HL-60 (cell line): Measurements from ENCODE around the gene CCDC89.

Experiments used
- DNase-seq, 2 experiments: peaks; one replicate each; pipeline ENCODE4 v3.0.0-alpha.2; 2010 to 2020; ENCODE audit warnings: low read depth in 1 of 2, low spot score in 1 of 2
- H3K27ac ChIP-seq: fragments of 250-450 bp; sonication (Bioruptor Pico); replicated peaks from 2 replicates; pipeline ENCODE4 v1.5.1; 2020; ENCODE audit warnings: mild to moderate bottlenecking, moderate library complexity
- H3K27me3 ChIP-seq: fragments of 250-450 bp; sonication (Bioruptor Pico); 2 replicates; pipeline ENCODE4 v1.5.1; 2021; ENCODE audit warnings: mild to moderate bottlenecking, moderate library complexity; ENCODE audit not compliant: insufficient read depth, poor library complexity, severe bottlenecking
- H3K4me3 ChIP-seq: replicated peaks from 2 replicates; pipeline ENCODE4 v1.5.1; 2011; ENCODE audit warnings: mild to moderate bottlenecking, control low read depth, low read length; ENCODE audit not compliant: insufficient read depth
- CTCF ChIP-seq: IDR thresholded peaks from one replicate; pipeline ENCODE4 v1.5.1; 2011; ENCODE audit warnings: low read length, control low read depth, inconsistent platforms; ENCODE audit not compliant: insufficient read depth
- GABPA ChIP-seq: IDR thresholded peaks from 2 replicates; pipeline ENCODE4 v1.6.1; 2012; ENCODE audit warnings: low read depth
- POLR2AphosphoS5 ChIP-seq: IDR thresholded peaks from 2 replicates; pipeline ENCODE4 v1.6.1; 2012; ENCODE audit warnings: low read depth
- REST ChIP-seq: IDR thresholded peaks from 2 replicates; pipeline ENCODE4 v1.6.1; 2012; ENCODE audit warnings: low read depth; ENCODE audit not compliant: insufficient replicate concordance
- SPI1 ChIP-seq: IDR thresholded peaks from 2 replicates; pipeline ENCODE4 v1.6.1; 2012; ENCODE audit warnings: low read depth, mild to moderate bottlenecking, borderline replicate concordance

Gene CCDC89

GRCh38 chr11:85694385-85694980, 8.5 kb upstream of the CCDC89 start:
- Histone ChIP-seq H3K4me3 (no peak overlapping the region), H3K27ac (no peak overlapping the region), H3K27me3 (no peaks in the 10 kb centered on the region)
- TF ChIP-seq SPI1, result no peak
- no peak for TF ChIP-seq CTCF
- no peak for TF ChIP-seq POLR2AphosphoS5
- TF ChIP-seq GABPA, result no peak
- no peak for TF ChIP-seq REST
- peak in 1 of 2 experiments; percentile 13 for DNase-seq

GRCh38 chr11:85685125-85685819, 723 bp downstream of the CCDC89 start:
- TF ChIP-seq REST, result no peak
- no peak for TF ChIP-seq SPI1
- TF ChIP-seq POLR2AphosphoS5, result no peak
- H3K27ac ChIP-seq, result no peak overlapping the region
- H3K4me3 ChIP-seq, result no peak overlapping the region
- H3K27me3 ChIP-seq, result no peaks in the 10 kb centered on the region
- DNase-seq, result no peak

GRCh38 chr11:85682330-85683305, 3.4 kb downstream of the CCDC89 start:
- no peak overlapping the region for H3K27ac ChIP-seq
- H3K4me3 ChIP-seq, result no peak overlapping the region
- no peak for TF ChIP-seq POLR2AphosphoS5
- TF ChIP-seq CTCF, result no peak
- TF ChIP-seq GABPA, result no peak
- no peak for TF ChIP-seq REST
- TF ChIP-seq SPI1, result no peak
- no peaks in the 10 kb centered on the region for H3K27me3 ChIP-seq
- DNase-seq, result no peak
